ENCODE data around the gene TRIM14.

DNA sequence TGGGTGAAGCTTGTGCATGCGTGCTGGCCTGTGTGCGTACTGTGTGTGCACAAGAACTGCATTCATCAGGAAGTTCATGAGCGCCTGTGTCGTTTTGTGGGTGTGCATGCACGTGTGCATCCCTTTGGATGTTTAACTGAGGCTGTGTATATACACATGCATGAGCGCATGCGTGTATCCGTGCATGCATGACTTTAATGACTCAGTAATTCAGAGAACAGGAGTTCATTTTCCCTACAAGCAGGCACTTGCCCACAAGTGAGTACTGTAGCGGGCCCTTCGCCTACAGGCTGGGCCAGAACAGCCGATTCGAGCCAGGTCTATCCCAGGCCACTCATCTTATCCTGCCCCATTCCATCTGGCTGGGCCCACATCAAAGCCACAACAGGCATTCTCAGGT is 43.6 kb upstream of the TRIM14 start:
- TF ChIP-seq, protein P1, sequence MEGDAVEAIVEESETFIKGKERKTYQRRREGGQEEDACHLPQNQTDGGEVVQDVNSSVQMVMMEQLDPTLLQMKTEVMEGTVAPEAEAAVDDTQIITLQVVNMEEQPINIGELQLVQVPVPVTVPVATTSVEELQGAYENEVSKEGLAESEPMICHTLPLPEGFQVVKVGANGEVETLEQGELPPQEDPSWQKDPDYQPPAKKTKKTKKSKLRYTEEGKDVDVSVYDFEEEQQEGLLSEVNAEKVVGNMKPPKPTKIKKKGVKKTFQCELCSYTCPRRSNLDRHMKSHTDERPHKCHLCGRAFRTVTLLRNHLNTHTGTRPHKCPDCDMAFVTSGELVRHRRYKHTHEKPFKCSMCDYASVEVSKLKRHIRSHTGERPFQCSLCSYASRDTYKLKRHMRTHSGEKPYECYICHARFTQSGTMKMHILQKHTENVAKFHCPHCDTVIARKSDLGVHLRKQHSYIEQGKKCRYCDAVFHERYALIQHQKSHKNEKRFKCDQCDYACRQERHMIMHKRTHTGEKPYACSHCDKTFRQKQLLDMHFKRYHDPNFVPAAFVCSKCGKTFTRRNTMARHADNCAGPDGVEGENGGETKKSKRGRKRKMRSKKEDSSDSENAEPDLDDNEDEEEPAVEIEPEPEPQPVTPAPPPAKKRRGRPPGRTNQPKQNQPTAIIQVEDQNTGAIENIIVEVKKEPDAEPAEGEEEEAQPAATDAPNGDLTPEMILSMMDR (IDR thresholded peaks at IDR 0.05), result no peak
- no peak for TF ChIP-seq EZH2 (IDR thresholded peaks at IDR 0.05; ENCODE audit: borderline replicate concordance, insufficient read depth, low read depth, low read length, poor library complexity, severe bottlenecking)

Data from B cell (primary cell).